GM12878 (cell line): ENCODE measurements around the gene SLC2A5.

Experiments
- BHLHE40 ChIP-seq, 2 experiments: fragments of 450-650 bp in 1 of 2; IDR thresholded peaks; 2 replicates each; pipeline ENCODE4 v1.6.1; 2011 to 2017; ENCODE audit warnings: low read depth in 2 of 2, borderline replicate concordance in 1 of 2, improper control_type of control experiment in 1 of 2, low read length in 1 of 2, mild to moderate bottlenecking in 1 of 2
- CTCF ChIP-seq, 3 experiments: IDR thresholded peaks in 2 of 3; conservative IDR thresholded peaks in 1 of 3; 2 replicates each; pipeline ENCODE4 v1.5.1; 2011; ENCODE audit warnings: low read depth in 3 of 3, low read length in 3 of 3, mild to moderate bottlenecking in 3 of 3, control low read depth in 2 of 3, moderate library complexity in 2 of 3, inconsistent platforms in 1 of 3, mixed read lengths in 1 of 3; ENCODE audit not compliant: control insufficient read depth in 2 of 3, insufficient read depth in 1 of 3; ENCODE audit errors: extremely low read depth in 1 of 3
- GABPA ChIP-seq: IDR thresholded peaks from 2 replicates; pipeline ENCODE4 v1.6.1; 2014; ENCODE audit warnings: antibody characterized with exemption, low read depth, mild to moderate bottlenecking, inconsistent platforms

- no peak for TF ChIP-seq GABPA
- no peak for TF ChIP-seq BHLHE40 (IDR thresholded peaks at IDR 0.05; ENCODE audit: borderline replicate concordance in 1 of 2, low read depth in 2 of 2, low read length in 1 of 2)
- TF ChIP-seq CTCF (IDR thresholded peaks at IDR 0.05 in 2 of 3, conservative IDR thresholded peaks at IDR 0.05 in 1 of 3; ENCODE audit: control insufficient read depth in 2 of 3, extremely low read depth in 1 of 3, insufficient read depth in 1 of 3, low read depth in 3 of 3, low read length in 3 of 3), result no peak
Measured at GRCh38 chr1:9018333-9018732, 51.1 kb downstream of the SLC2A5 start.
